NT2/D1 (cell line): Measurements from ENCODE around the gene SCN8A.

ENCODE experiments used
- SUZ12 ChIP-seq: IDR thresholded peaks from 2 replicates; pipeline ENCODE4 v1.6.1; 2011; ENCODE audit not compliant: insufficient read length, insufficient read depth; ENCODE audit errors: extremely low read depth
- YY1 ChIP-seq: IDR thresholded peaks from 2 replicates; pipeline ENCODE4 v1.6.1; 2011; ENCODE audit not compliant: insufficient read length, insufficient read depth
- ZNF274 ChIP-seq: IDR thresholded peaks from 2 replicates; pipeline ENCODE4 v1.6.1; 2011; ENCODE audit warnings: mild to moderate bottlenecking, low read depth, low read length

DNA sequence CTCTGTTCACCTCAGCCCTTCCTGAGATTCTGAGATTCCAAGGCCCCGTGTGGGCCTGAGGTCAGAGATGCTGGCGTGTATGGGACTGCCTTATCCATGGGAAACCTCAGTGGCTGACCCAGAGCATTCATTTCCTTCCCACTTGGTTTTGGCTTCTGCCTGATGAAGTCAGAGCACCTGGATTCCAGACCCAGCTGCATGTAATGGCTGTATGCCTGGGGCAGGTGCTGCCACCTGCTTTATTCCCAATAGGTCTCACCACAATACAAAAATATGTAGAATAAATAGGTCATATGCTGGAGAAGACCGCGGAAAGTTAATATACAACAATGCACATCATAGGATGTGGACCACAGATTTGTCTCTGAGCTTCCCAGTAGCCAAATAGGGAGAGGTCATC, 231.9 kb downstream of the SCN8A start:
- TF ChIP-seq ZNF274 (no peak), YY1 (no peak), SUZ12 (no peak)
